Measurements from ENCODE around the gene MUC7.

DNA sequence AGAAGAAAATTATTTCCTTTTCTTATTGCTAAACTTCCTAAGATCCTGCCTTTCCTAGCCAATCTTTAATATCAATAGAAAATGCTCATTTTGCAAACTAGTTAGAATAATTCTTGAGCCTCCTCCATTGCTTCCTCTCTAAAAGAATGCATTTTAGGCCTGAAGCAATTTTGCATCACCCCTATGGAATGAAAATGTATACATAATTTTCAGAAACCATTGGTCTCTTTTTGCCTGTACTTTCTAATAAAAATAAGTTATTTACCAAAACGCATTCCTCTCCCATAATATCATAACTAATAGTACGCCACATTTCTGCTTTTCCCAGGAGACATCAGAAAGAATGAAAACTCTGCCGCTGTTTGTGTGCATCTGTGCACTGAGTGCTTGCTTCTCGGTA lies 1.7 kb downstream of the MUC7 start:
- TF ChIP-seq, protein P1, sequence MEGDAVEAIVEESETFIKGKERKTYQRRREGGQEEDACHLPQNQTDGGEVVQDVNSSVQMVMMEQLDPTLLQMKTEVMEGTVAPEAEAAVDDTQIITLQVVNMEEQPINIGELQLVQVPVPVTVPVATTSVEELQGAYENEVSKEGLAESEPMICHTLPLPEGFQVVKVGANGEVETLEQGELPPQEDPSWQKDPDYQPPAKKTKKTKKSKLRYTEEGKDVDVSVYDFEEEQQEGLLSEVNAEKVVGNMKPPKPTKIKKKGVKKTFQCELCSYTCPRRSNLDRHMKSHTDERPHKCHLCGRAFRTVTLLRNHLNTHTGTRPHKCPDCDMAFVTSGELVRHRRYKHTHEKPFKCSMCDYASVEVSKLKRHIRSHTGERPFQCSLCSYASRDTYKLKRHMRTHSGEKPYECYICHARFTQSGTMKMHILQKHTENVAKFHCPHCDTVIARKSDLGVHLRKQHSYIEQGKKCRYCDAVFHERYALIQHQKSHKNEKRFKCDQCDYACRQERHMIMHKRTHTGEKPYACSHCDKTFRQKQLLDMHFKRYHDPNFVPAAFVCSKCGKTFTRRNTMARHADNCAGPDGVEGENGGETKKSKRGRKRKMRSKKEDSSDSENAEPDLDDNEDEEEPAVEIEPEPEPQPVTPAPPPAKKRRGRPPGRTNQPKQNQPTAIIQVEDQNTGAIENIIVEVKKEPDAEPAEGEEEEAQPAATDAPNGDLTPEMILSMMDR (conservative IDR thresholded peaks at IDR 0.05), result no peak
- no peak for TF ChIP-seq ZFX (IDR thresholded peaks at IDR 0.05)
